ENCODE data around the gene CUL2.
"Not testable (repeated sequence)": the region's sequence is repeated elsewhere in the genome, so short reads cannot be mapped to it uniquely, and the experiment has no call there.

CUL2 gene

DNA sequence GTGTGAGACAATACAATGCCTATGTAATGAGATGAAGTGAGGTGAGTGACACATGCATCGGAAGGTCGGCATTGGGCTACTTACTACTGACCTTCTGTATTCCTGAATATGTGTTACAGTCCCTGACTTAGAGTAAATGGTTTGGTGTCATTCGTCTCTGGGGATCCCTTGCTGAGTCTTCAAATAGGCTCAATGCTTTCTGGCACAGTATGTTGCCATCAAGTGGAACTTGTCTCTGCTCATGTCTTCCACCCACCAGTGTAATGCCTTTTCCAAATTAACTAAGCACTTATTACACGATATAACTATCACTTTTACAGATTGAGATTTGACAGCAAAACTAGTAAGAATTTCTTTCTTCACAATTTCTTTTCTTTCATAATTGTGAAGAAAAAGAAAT lies 10.9 kb downstream of the CUL2 start:
- DNase-seq: no peak

DNA sequence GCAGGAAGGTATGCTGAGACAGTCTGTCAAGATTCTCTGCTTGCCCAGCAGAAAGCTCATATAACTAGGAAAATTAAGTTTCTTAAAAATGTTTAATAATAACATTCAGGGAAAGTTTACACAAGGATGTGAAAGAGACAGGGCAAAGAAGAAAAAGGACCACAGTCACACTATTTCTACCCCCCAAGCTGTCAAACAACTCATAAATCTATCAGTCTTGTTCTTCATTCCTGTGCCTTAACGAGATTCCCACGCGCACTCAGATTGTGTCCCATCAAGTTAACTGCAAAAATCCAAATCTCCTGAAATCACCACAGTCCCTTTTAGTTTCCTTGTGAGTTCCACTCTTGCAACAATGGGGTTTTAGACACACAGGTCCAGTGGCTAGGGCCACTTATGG lies 14.9 kb downstream of the CUL2 start:
- DNase-seq: no peak

DNA sequence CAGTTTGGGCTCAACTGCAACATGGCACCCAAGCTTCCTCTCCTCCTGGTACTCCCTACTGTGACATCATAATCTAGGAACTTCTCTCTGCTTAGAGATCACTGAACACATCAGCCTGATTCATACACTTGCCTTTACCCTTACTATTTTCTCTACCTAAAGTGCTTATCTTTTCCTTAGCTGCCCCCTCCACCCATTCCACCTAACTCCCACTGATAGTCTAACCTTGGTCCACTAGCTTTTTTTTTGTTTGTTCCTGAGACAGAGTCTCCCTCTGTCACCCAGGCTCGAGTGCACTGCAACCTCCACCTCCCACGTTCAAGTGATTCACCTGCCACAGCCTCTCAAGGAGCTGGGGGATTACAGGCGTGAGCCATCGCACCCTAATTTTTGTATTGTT lies 15.9 kb downstream of the CUL2 start:
- DNase-seq: peak; percentile 55

DNA sequence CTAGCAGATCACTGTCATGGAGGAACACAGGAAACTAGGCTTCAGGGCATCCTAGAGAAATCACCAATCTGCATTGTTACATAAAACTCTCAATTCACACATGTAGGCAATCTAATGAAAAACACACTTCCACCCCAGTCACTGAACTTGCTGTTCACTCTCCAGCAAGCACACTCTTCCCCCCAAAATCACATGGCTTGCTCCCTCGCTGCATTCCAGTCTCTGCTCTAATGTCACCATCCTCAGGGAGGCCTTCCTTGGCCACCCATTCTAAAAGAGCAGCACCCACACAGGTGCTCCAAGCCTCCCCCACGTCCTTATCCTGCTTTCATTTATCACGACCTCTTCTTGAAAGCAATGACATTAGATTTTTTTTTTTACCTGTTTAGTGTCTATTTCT lies 19.6 kb downstream of the CUL2 start:
- no peak for DNase-seq

DNA sequence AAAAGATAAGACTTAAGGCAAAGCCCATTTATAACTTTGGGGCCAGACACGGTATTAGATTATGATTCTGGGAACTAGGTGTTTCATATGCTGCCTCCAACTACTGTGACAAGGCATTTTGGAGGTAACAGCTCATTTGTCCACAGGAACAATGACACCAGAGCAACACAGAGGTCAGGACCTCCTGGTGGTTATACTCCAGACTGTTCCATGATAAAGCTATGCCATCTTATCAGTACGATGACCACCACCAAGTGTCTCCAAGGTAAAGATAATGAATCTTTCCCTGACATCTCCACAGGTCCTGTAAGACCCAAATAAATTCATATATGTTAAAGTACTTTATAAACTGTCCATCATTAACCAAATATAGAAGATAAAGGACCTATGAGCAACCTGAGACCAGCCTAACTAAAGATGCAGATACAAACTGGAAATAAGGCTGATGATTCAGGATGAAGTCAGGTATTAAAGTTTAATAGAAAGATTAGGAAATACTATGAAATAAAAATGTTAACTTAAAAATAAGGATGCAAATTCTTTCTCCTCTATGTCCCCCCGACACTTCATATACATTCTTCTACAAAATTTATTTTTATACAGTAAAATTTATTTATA lies 26.2 kb downstream of the CUL2 start:
- DNase-seq: no peak

DNA sequence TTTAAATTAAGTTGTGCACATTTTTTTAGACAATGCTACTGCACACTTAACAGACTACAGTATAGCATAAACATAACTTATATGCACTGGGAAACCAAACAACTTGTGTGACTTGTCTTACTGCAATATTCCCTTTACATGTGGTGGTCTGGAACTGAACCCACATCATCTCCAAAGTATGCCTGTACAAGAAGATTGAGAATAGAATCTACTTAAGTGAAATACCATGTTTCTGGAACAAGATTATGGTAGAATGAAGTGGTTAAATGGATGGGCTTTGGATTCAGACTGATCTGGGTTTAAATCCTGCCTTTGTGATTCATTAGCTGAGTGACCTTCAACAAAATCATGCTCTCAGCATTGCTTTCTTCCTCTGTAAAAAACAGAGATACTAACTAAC lies 30.7 kb downstream of the CUL2 start:
- no peak for DNase-seq

DNA sequence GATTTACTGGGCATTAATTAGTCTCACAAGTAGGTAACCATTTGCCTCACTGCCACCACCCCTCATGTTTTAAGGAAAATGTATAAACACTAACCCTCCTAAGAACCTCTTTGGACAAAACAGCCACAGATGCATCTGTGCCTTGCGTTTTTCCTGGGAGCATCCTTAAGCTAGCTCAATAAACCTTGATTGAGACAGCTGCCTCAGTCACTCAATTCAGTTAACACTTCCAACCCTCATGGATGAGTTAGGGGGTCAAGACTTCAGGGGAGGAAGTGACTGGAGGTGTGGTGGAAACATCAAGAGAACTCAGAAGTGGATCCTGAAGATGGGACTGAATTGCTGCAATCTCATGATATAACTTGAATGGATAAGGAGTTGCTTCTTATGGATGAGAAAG lies 31.5 kb downstream of the CUL2 start:
- DNase-seq: no peak

DNA sequence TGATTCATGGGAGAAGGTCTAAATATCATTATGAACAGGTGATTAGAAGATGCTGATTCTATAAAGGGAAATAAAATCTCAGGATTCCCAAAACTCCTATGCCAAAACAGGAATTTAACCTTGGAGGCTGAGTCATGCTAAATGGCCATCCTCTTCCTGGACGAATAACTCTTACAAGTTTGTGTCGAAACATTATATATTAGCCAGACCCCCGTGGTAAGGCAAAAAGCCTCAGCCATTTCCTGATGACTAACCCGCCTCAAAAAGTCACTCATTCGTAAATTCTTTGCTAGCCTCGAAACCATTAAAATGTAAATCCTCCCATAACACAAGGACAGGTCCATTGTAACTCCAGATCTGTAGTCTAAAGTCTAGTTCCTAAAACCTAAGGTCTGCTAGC lies 32.0 kb downstream of the CUL2 start:
- peak; percentile 94 for DNase-seq

DNA sequence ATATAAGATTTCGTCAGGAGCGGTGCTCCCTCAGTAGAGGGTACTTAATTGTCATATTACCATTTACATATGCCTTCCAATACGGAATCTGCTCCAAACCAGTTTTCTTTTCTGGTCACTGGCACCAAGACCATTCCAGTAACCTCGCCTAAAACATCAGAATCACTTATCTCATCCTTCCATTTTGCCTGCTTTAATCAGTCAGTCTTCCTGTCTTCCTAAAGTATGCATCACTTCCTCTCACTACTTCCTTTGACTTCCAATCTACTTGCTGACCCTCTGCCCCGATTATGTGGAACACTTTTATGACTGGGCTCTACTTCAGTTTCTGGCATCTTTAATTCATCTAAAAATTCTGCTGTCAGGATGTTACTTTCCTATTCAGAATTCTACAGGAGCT lies 33.5 kb downstream of the CUL2 start:
- peak; percentile 11 for DNase-seq

DNA sequence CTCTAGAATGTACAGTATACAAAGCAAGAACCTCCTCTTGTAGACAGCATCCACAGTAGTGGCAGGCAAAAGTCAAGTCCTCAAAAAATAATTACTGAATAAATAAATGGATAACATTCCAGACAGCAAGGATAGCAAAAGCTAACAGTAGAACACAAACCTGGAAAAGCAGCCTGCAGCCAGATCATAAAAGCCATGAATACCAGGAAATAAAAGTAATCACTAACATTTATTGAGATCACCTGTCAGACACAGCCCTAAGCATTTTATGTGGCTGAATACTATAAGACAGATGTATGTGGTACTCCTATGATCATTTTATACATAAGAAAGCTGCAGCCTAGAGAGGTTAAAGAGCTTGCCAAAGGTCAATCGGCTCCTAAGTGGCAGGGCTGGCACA lies 34.0 kb downstream of the CUL2 start:
- DNase-seq: no peak

DNA sequence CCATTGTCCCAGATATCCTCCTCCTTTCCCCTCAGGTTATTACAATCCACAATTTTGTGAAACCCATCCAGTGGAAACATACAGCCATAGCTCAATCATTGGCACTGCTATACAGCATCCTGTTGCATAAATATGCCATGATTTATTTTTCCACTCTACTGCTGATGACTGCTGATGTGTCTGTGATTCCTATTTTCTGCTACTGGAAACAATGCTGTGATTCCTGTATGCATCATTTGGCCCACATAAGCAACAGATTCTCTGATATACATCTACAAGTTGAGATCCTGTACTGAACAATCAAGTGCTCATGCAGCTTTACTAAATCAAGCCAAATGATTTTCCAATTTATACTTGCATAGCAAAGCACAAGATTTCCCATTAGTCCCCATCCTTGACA lies 39.6 kb downstream of the CUL2 start:
- no peak for DNase-seq

DNA sequence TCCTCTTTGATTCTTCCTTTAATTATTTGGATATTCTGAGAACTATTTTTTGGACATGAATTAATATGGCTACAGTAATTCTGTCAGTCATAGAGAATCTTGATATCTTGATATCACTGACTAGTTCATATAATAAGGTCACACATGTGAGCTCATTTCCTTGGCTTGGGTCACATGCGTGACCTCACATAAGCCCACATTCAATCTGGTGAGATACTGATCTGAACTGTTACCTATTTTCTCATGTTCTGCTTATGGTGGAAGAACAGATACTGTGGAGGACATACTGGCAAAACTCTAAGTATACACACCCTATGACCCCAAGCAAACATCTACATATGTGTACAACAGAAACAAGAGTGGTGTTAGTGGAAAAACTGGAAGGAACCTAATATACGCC lies 44.1 kb downstream of the CUL2 start:
- no peak for DNase-seq

DNA sequence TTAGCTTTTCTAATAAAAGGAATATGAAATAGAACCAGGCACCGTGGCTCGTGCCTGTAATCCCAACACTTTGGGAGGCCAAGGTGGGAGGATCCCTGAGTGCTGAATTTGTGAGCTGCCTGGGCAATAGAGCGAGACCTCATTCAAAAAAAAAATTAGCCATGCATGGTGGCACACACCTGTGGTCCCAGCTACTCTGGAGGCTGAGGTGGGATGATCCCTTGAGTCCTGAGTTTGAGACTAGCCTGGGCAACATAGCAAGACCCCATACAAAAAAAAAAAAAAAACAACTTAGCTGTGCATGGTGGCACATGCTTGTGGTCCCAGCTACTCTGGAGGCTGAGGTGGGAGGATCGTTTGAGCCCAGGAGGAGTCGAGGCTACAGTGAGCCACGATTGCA lies 44.9 kb downstream of the CUL2 start:
- DNase-seq: not testable (repeated sequence)

DNA sequence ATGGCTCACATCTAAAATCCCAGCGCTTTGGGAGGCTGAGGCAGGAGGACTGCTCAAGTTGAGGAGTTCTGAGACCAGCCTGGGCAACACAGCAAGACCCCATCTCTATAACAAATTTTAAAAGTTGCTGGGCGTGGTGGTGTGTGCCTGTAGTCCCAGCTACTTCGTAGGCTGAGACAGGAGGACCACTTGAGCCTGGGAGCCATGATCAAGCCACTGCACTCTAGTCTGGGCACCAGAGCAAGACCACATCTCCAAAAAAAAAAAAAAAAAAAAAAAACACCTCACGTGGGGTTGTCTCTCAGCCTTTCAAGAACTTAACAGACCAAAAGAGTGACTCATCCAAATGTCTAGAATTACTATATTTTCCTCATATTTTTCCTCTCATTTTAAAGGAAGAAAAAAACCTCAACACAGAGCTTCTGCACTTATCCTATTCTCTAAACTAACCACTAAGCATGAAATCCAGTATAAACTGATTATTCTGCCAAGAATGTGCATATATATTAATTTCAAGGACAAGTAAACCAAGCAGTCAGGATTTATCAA lies 46.3 kb downstream of the CUL2 start:
- DNase-seq: peak; percentile 38

DNA sequence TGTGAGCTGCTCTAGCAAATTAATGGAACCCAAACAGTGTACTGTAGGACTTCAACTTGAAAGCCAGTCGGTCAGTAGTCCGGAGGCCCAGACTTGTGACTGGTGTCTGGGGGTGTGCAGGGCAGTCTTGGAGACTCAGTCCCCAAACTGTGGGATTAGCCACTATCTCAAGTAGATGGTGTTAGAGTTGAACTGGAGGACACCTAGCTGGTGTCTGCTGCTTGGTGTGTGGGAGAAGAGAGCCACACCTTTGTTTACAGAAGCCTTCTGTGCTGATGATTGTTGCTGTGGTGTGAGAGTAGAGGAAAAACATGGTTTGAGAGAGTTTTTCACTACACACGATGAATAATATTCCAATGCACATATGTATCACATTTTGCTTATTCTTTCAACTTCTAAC lies 47.4 kb downstream of the CUL2 start:
- no peak for DNase-seq

DNA sequence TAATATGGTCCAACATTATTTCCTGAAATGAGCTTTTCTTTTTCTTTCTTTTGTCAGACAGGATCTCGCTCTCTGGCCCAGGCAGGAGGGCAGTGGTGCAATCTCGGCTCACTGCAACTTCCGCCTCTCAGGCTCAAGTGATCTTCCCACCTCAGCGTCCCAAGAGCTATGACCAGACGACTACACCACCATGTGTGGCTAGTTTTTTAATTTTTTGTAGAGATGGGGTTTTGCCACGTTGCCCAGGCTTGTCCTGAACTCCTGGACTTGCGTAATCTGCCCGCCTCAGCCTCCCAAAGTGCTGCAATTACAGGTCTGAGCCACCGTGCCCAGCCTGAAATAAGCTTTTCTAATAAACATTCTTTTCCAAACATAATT lies 48.6 kb downstream of the CUL2 start:
- peak; percentile 15 for DNase-seq

DNA sequence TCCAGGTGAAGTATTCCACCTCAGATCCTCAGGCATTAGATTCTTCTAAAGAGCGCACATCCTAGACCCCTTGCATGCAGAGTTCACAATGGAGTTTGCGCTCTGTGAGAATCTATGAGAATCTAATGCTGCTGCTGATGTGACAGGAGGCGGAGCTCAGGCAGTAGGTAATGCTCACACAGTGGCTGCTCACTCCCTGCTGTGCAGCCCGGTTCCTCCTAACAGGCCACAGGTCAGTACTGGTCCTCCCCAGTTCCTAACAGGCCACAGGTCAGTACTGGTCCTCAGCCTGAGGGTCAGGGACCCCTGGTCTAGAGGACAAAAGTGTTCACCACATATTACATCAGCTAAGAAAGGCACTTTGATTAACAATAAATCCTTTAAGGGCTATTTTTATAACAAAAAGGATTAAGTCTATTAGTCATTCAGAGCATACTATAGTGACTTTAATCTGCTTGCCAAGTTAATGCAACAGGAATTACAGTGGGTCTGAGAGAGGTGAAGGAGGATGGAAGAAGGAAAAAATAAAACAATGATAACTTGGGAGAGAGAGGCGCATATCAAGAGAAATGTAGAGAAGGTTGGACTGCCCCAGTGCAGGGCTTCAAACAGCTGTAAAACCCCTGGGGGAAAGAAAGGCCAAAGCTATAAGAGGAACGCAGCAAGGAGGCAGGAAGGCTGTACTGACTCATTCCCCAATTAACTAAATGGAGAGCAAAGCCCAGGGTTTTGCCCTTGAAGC lies 49.2 kb downstream of the CUL2 start:
- peak; percentile 66 for DNase-seq

DNA sequence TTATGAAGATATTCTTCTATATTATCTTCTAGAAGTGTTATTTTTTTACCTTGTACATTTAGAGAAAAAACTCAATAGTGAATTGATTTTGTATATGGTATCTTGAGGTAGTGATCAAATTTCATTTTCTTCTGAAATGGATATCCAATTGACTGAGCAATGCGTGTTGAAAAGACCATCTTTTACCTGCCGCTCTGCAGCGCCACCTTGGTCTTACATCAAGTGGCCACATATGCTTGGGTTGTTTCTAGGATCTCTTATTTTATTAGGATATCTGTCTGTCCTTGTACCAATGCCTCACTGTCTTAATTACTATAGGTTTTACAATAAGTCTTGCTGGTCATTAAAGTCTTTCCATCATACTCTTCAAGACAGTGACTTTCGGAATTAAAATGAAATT lies 53.0 kb downstream of the CUL2 start:
- no peak for DNase-seq

DNA sequence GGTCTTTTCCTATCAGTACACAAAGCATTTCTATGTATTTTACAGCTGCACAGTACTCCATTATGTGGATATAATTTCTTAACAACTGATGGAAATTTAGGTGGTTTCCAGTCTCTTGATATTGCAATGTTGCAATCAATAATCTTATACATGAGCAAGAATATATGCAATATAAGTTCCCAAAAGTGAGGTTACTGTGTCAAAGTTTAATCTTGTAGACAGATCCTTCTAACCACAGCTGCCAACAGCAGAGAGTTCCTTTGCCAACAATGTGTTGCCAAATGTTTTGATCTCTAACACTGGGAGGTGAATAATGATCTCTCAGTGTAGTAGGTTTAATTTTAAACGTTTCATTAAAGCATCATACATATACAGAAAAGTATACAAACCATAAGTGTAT lies 54.5 kb downstream of the CUL2 start:
- no peak for DNase-seq

DNA sequence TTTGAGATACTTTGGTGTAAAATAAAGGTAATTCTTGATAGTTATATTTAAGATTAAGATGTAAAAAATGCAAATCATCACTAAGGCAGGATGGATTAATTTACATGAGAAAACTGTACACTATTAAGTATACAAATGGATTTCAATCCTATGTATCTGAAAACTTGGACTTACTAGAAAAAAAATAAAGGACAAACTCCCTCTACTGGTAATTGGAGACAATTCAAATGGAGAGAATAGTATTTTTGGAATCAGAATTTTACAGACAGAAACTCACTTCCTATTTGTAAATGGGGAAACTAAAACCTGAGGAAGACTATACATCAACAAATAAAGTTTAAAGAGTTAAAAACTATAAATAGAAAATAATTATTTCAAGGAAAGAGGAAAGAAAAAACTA lies 62.6 kb downstream of the CUL2 start:
- DNase-seq: peak; percentile 41

DNA sequence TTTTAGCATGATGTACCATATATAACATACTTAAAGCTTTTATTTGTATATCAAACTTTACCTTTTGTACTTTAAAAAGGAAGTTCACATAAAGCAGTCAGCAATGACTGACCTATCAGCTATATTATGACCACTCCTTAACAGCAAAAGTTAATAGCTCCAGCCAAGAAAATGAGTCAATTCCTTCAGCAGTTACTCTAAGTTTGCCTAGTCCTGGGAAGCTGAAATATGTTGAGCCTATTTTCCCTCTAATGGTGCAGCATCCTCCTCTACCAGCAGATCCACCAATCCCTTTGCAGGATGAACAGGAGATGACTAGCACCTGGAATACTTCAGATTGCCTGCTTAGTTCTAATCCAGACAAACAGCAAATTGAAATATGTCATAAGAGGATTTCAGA lies 64.2 kb downstream of the CUL2 start:
- DNase-seq: peak; percentile 40

DNA sequence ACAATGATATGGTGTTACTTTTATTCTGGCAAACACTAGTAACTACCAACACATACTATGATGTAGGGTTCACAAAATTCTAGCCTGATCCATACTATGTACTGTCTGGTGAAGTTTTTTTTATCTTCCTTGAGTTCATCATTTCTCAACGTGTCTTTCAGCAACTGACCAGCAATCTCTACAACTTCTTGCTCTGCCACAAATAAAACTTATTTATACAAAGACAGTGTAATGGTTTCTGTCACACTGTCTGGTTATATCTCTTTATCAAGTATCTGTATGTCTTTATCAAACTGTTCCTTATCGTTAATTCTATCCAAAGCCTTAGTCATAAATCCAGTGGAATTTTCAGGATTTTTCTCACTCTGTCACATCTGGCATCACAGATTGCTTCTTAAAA lies 69.7 kb downstream of the CUL2 start:
- no peak for DNase-seq

DNA sequence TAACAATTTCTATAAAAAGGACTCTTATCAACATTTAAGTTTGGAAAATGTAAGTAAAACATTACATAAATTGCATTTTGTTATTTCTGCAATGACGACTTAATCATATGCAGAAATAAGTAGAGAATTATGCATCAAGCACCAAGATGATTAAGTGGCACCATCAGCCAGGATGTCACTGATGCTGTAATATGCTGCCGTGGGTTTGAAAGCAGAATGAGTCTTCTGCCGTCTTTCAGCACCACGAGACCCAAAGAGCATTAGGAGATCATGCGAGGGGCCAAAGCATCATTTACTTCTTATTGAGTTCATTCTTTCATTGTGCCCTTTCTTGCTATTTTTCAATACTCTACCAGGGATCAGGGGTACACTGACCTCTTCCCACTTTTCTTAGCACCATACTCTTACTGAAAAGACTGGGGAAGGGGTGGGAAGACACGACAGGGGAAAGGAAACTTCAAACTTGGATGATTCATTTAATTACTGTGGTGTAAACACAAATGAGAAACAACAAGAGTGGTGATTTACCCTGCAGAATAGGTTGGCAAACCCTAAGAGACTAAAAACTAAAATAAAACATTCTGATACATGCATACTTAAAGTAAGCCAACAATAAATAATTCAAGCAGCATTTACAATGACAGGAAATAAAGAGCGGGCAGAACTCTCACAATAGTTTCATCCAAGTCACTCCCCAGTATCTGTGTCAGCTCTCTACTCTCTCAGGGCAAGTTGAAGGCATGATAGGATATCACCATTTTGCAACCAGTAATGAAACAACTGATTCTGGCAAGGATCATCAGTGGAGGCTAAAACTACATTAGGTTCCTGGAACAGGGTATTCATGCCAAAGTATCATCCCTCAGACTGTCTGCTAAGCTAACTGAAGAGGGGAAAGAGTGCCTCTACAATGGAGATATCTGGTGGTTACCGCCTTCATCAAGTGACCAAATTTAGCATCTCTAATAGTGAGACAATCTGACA lies 70.8 kb downstream of the CUL2 start:
- DNase-seq: no peak

DNA sequence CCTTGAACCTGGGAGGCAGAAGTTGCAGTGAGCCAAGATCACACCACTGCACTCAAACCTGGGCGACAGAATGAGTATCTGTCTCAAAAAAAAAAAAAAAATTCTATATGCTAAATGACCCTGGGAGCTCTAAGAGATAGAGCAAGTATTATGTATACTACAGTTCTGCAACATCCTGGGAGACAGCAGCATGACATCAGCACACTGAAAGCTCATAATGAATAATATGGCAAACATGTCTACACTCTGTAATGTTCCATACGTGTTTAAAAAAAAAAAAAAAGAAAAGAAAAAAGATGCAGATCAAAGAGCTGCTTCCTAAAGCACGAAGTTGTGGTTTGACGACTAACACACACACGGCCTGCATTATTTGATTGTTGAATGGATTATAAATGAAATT lies 72.5 kb downstream of the CUL2 start:
- DNase-seq: no peak
